CD14-positive monocyte (primary cell): ENCODE data around the gene FAHD2B. TPM values are rescaled to one million over a fixed set of nuclear protein-coding genes. Genes with fewer than 3 reads are reported as not detected.
"Not testable (repeated sequence)": the region's sequence is repeated elsewhere in the genome, so short reads cannot be mapped to it uniquely, and the experiment has no call there.

Experiments used
- DNase-seq, 3 donors: peaks; one replicate each; pipeline ENCODE4 v3.0.0-alpha.2; 2011 to 2022
- H2AFZ ChIP-seq: 2 replicates; pipeline ENCODE4 v1.6.0; 2012; ENCODE audit warnings: mild to moderate bottlenecking, low read depth, low read length, inconsistent platforms; ENCODE audit not compliant: insufficient read depth, poor library complexity, severe bottlenecking
- H3K27ac ChIP-seq, 2 donors: 1 replicate in 1 of 2; 2 replicates in 1 of 2; pipeline ENCODE4 v1.5.1; 2012 to 2013; ENCODE audit warnings: low read length in 2 of 2, control low read depth in 1 of 2, inconsistent platforms in 1 of 2, low read depth in 1 of 2, mild to moderate bottlenecking in 1 of 2
- H3K27me3 ChIP-seq, 2 donors: one replicate each; pipeline versions ENCODE4 v1.6.0 to v1.6.1; 2011 to 2013; ENCODE audit warnings: low read length in 2 of 2; ENCODE audit not compliant: control insufficient read depth in 2 of 2, insufficient read depth in 2 of 2
- H3K36me3 ChIP-seq, 2 donors: replicated peaks in 1 of 2; 1 replicate in 1 of 2; 2 replicates in 1 of 2; pipeline versions ENCODE4 v1.5.1 to v1.6.1; 2012 to 2013; ENCODE audit warnings: low read length in 2 of 2, control low read depth in 1 of 2, inconsistent platforms in 1 of 2, mild to moderate bottlenecking in 1 of 2; ENCODE audit not compliant: insufficient read depth in 2 of 2, control insufficient read depth in 1 of 2
- H3K4me1 ChIP-seq, 2 donors: 1 replicate in 1 of 2; 2 replicates in 1 of 2; pipeline versions ENCODE4 v1.5.1 to v1.6.1; 2012 to 2013; ENCODE audit warnings: low read length in 2 of 2, control low read depth in 1 of 2, inconsistent platforms in 1 of 2, mild to moderate bottlenecking in 1 of 2, moderate library complexity in 1 of 2; ENCODE audit not compliant: insufficient read depth in 2 of 2, control insufficient read depth in 1 of 2
- H3K4me2 ChIP-seq: replicated peaks from 2 replicates; pipeline ENCODE3; 2012; ENCODE audit warnings: low read length, moderate library complexity, mild to moderate bottlenecking; ENCODE audit not compliant: poor library complexity, severe bottlenecking; ENCODE audit errors: extremely low read depth
- H3K4me3 ChIP-seq, 3 experiments: fragments of 200-600 bp in 1 of 3; sonication (generic) in 1 of 3; replicated peaks in 1 of 3; 1 replicate in 2 of 3; 2 replicates in 1 of 3; pipeline ENCODE4 v1.5.1; 2011 to 2013; ENCODE audit warnings: low read length in 3 of 3, mild to moderate bottlenecking in 3 of 3, control low read depth in 2 of 3, low read depth in 2 of 3, inconsistent platforms in 1 of 3, moderate library complexity in 1 of 3
- H3K79me2 ChIP-seq: 2 replicates; pipeline ENCODE4 v1.6.0; 2012; ENCODE audit warnings: mild to moderate bottlenecking, control low read depth, inconsistent platforms, low read length, moderate library complexity; ENCODE audit not compliant: insufficient read depth
- H3K9ac ChIP-seq: 2 replicates; pipeline ENCODE4 v1.6.0; 2017; ENCODE audit warnings: low read length, mild to moderate bottlenecking; ENCODE audit not compliant: insufficient read depth, poor library complexity, severe bottlenecking
- H3K9me3 ChIP-seq, 2 donors: replicated peaks in 1 of 2; 1 replicate in 1 of 2; 2 replicates in 1 of 2; pipeline versions ENCODE4 v1.5.1 to v1.6.1; 2012 to 2013; ENCODE audit warnings: low read length in 2 of 2, control low read depth in 1 of 2; ENCODE audit not compliant: control insufficient read depth in 1 of 2, insufficient read depth in 1 of 2
- H4K20me1 ChIP-seq: 2 replicates; pipeline ENCODE4 v1.6.0; 2012; ENCODE audit warnings: mild to moderate bottlenecking, low read length, control low read depth, moderate library complexity; ENCODE audit not compliant: insufficient read depth
- H3K27ac Mint-ChIP-seq, 7 donors: one replicate each; pipeline ENCODE4 v1.8.0; 2020; ENCODE audit warnings: mild to moderate bottlenecking in 7 of 7, mixed read lengths in 7 of 7, moderate library complexity in 6 of 7, inconsistent platforms in 2 of 7
- H3K27me3 Mint-ChIP-seq, 3 donors: one replicate each; pipeline ENCODE4 v1.8.0; 2021 to 2022; ENCODE audit warnings: low read depth in 3 of 3, mild to moderate bottlenecking in 3 of 3, mixed read lengths in 3 of 3, moderate library complexity in 3 of 3, inconsistent platforms in 1 of 3
- H3K36me3 Mint-ChIP-seq, 2 donors: one replicate each; pipeline ENCODE4 v1.8.0; 2020; ENCODE audit warnings: mixed read lengths in 2 of 2, inconsistent platforms in 1 of 2, mild to moderate bottlenecking in 1 of 2
- H3K4me1 Mint-ChIP-seq: one replicate; pipeline ENCODE4 v1.8.0; 2020; ENCODE audit warnings: mild to moderate bottlenecking, mixed read lengths
- H3K4me3 Mint-ChIP-seq, 2 donors: one replicate each; pipeline ENCODE4 v1.8.0; 2020; ENCODE audit warnings: mild to moderate bottlenecking in 2 of 2, mixed read lengths in 2 of 2, moderate library complexity in 1 of 2
- H3K9me3 Mint-ChIP-seq, 7 donors: one replicate each; pipeline ENCODE4 v1.8.0; 2020 to 2022; ENCODE audit warnings: mixed read lengths in 7 of 7, mild to moderate bottlenecking in 6 of 7, moderate library complexity in 6 of 7, inconsistent platforms in 2 of 7
- WGBS: methylation state at CpG from one replicate; pipeline ENCODE4 v1.1.5; 2013; ENCODE audit warnings: missing lambda C conversion rate; ENCODE audit not compliant: insufficient coverage; 5-methylcytosine and 5-hydroxymethylcytosine counted together
- intact Hi-C, 2 donors: fragments of 100-400 bp; cut with micrococcal nuclease; formaldehyde crosslinking; loops; one replicate each; pipeline versions ENCODE4 v1.15.0 to v1.15.1; 2023
- polyA plus RNA-seq, 3 donors: library from polyadenylated mRNA; depleted of rRNA in 1 of 3; unstranded in 2 of 3; stranded (reverse) in 1 of 3; fragments of 300-500 nt in 2 of 3; fragments of >200 nt in 1 of 3; fragmentation: Illumina TruSeq in 2 of 3; gene quantifications; 1 replicate in 2 of 3; 2 replicates in 1 of 3; pipeline ENCODE4 v1.2.3, GENCODE V29; 2012 to 2021
- small RNA-seq: library from RNA; depleted of rRNA; stranded (forward); fragments of <200 nt; gene quantifications from one replicate; pipeline ENCODE3, GENCODE V24; 2012; ENCODE audit warnings: low read depth; ENCODE audit not compliant: insufficient read length

FAHD2B gene
- polyA plus RNA-seq, 3 donors: 0.39 to 0.57 (median 0.40) TPM

DNA sequence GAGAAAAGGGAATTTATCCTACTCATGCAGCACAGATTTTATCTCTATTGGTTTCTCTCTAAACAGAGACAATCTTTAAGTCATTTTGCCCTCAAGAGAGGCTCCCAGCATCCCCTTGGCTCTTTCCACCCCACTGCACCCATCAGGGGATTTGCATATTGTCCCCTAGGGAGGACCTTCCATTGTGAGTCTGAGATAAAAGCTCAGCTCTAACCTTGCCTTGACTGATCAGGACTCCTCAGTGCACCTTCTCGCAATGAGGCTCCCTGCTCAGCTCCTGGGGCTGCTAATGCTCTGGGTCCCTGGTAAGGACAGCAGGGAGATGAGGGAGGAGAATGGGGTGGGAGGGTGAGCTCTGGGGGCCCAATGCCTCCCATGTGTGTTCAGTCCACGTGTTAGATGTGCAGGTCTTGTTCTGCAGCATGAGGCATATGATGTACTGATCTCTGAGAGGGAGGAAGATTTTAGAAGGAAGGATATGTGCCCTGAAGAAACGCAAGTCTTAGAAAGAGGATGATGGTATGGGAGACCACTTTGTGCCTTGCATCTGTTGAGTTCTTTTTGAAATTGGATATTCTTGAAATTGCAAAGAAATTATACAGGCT is 48.7 kb downstream of the FAHD2B start:
- H3K9me3 Mint-ChIP-seq: not testable (repeated sequence)

More for the DNA sequence above, 48.7 kb downstream of the FAHD2B start:
- H3K36me3 ChIP-seq, H4K20me1 ChIP-seq, H3K27me3 ChIP-seq, H3K27me3 Mint-ChIP-seq, H3K9ac ChIP-seq, DNase-seq, H3K4me3 ChIP-seq, H3K79me2 ChIP-seq, H3K9me3 ChIP-seq, intact Hi-C loops, H3K36me3 Mint-ChIP-seq, H3K4me1 Mint-ChIP-seq, H3K27ac Mint-ChIP-seq, H3K4me1 ChIP-seq, H2AFZ ChIP-seq, H3K27ac ChIP-seq, H3K4me2 ChIP-seq: not testable (repeated sequence)
- WGBS: 78% methylated on average over 1 of the region's 3 CpGs
- peak overlapping the region in 1 of 2 donors; percentile 56 for H3K4me3 Mint-ChIP-seq

Small RNA genes within 50 kb of the gene (small RNA-seq; reads per million reads assigned to genes)
- not detected for gene AC018892.1
- not detected for gene IGKV1OR2-3
- not detected for gene IGKV2OR2-2
- not detected for gene RN7SL313P

Other genes with a start within 250 kb of the FAHD2B start
- 1 to 10 TPM; 6.2 to 9.7 (median 9.0) TPM for gene ANKRD39, start 236.9 kb downstream of the FAHD2B start, polyA plus RNA-seq
- gene SEMA4C, start 224.8 kb downstream of the FAHD2B start, polyA plus RNA-seq: 1 to 10 TPM in 1 of 3 donors, under 1 TPM in 2; 0.08 to 5.7 (median 0.21) TPM
- gene FAM178B, start 108.3 kb downstream of the FAHD2B start, polyA plus RNA-seq: not detected
- 1 to 10 TPM in 2 of 3 donors, under 1 TPM in 1; 0.93 to 1.9 (median 1.1) TPM for gene ANKRD36, start 18.3 kb upstream of the FAHD2B start, polyA plus RNA-seq